ENCODE measurements around the gene NRL.

DNA sequence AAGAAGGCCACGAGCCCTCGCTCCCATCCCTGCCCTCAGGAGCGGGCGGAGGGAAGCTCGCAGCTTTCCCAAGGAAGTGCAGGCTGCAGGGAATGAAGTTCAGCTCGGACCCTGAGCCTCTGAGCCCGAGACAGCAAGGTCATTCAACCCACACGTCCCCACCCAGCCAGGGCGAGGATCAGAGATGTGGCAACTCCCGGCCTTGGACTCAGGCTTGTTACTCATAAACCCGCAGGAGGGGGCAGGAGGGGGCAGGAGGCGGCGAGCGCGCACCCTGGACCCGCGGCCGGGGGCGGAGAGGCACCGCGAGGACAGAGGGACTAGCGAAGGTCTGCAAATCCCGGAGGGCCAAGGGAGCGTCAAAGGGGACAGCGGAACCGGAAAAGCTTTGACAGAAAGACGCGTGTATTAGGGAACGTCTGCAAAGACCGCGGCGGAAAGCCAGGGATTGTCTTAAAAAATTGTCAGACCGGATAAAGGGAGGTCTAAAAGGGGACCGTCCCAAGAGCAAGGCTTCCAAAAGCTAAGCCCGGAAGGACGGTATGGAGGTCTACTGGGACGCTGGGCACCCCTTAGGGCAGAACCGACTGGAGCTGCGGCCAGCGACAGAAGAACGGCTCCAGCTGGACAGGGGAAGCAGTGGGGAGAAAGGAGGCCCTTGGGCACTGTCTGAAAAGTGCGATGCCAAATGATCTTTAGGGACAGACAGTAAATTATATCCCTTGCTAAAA, 783 bp downstream of the NRL start:
- TF ChIP-seq, protein P1, sequence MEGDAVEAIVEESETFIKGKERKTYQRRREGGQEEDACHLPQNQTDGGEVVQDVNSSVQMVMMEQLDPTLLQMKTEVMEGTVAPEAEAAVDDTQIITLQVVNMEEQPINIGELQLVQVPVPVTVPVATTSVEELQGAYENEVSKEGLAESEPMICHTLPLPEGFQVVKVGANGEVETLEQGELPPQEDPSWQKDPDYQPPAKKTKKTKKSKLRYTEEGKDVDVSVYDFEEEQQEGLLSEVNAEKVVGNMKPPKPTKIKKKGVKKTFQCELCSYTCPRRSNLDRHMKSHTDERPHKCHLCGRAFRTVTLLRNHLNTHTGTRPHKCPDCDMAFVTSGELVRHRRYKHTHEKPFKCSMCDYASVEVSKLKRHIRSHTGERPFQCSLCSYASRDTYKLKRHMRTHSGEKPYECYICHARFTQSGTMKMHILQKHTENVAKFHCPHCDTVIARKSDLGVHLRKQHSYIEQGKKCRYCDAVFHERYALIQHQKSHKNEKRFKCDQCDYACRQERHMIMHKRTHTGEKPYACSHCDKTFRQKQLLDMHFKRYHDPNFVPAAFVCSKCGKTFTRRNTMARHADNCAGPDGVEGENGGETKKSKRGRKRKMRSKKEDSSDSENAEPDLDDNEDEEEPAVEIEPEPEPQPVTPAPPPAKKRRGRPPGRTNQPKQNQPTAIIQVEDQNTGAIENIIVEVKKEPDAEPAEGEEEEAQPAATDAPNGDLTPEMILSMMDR (IDR thresholded peaks at IDR 0.05), result no peak
- TF ChIP-seq POLR2A (IDR thresholded peaks at IDR 0.05) (no peak), POLR2AphosphoS5 (IDR thresholded peaks at IDR 0.05) (peak in 1 of 3 donors; percentile 32), EP300 (IDR thresholded peaks at IDR 0.05) (no peak)
